Measurements from ENCODE around the gene NACC1.

DNA sequence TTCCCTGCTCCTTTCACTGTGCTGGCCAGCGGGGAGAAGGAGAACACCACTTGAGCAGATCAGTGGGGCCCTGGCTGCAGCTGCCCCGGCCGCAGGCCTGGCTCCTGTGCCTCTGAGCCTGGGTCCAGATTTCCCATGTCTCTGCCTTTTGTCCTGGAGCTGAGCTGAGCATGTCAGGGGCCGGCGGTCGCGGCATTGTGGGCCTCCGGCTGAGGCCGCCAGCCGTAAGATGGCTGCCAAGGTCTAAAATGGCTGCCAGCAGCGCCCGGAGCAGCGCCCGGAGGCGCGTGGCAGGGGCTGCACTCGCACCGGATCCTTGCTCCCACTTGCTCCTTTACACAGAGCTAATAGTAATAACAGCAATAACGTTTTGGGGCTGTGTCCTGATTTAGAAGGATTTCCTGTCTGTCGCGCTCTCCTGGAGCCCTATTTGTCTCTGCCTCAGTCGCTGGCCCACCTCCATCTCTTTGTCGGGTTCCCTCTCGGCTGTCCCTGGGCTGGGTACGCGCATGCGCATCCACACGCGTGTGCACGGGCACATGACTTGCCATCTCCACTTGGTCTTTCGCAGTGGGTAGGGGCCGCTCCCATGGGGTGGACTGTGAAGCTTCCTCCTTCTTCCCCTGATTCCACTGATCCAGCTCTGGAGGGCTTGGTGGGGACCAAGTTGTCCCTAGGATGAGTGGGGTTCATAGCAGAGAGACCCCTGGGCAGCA lies 47.5 kb upstream of the NACC1 start:
- no peak for TF ChIP-seq FOXM1 (IDR thresholded peaks at IDR 0.05; ENCODE audit: borderline replicate concordance)
- TF ChIP-seq ELF4 (IDR thresholded peaks at IDR 0.05) = no peak
- no peak for TF ChIP-seq SP1 (IDR thresholded peaks at IDR 0.05)
- TF ChIP-seq ZNF384 (IDR thresholded peaks at IDR 0.05) = no peak
- no peak for TF ChIP-seq SUZ12 (IDR thresholded peaks at IDR 0.05)
- TF ChIP-seq ARNT (IDR thresholded peaks at IDR 0.05) = no peak
- no peak for TF ChIP-seq CTBP1 (IDR thresholded peaks at IDR 0.05; ENCODE audit: borderline replicate concordance)
- TF ChIP-seq BHLHE40 (IDR thresholded peaks at IDR 0.05; ENCODE audit: borderline replicate concordance) = no peak
- TF ChIP-seq FOXK2 (IDR thresholded peaks at IDR 0.05) = no peak

Measured in HEK293T (cell line).